GM23248 (cell line): Measurements from ENCODE around the gene SLC22A12. TPM values are rescaled to one million over a fixed set of nuclear protein-coding genes. Genes with fewer than 3 reads are reported as not detected.

Experiments
- DNase-seq: peaks from one replicate; pipeline ENCODE4 v3.0.0-alpha.2; 2015
- H2AFZ ChIP-seq: fragments of 200-600 bp; sonication (generic); 2 replicates; pipeline ENCODE4 v1.6.1; 2016; ENCODE audit warnings: antibody characterized with exemption
- H3F3A ChIP-seq: fragments of 200-600 bp; sonication (generic); 2 replicates; pipeline ENCODE4 v1.6.1; 2016; ENCODE audit warnings: mild to moderate bottlenecking, antibody characterized with exemption, mixed run types; ENCODE audit not compliant: insufficient read depth
- H3K27ac ChIP-seq: fragments of 200-600 bp; sonication (generic); 2 replicates; pipeline ENCODE4 v1.5.1; 2016; ENCODE audit warnings: mild to moderate bottlenecking
- H3K27me3 ChIP-seq: fragments of 200-600 bp; sonication (generic); replicated peaks from 2 replicates; pipeline ENCODE4 v1.6.1; 2016; ENCODE audit warnings: mild to moderate bottlenecking; ENCODE audit not compliant: insufficient read depth
- H3K36me3 ChIP-seq: fragments of 200-600 bp; sonication (generic); 2 replicates; pipeline ENCODE4 v1.6.1; 2016; ENCODE audit warnings: low read depth, mild to moderate bottlenecking
- H3K4me1 ChIP-seq: fragments of 200-600 bp; sonication (generic); 2 replicates; pipeline ENCODE4 v1.6.1; 2016; ENCODE audit warnings: mild to moderate bottlenecking; ENCODE audit not compliant: insufficient read depth
- H3K4me2 ChIP-seq: fragments of 200-600 bp; sonication (generic); one replicate; pipeline ENCODE4 v1.6.1; 2016; ENCODE audit warnings: mild to moderate bottlenecking; ENCODE audit not compliant: unreplicated experiment
- H3K4me3 ChIP-seq: fragments of 200-600 bp; sonication (generic); 2 replicates; pipeline ENCODE4 v1.5.1; 2016; ENCODE audit warnings: mild to moderate bottlenecking
- H3K79me2 ChIP-seq: fragments of 200-600 bp; sonication (generic); 2 replicates; pipeline ENCODE4 v1.6.1; 2016; ENCODE audit warnings: mild to moderate bottlenecking; ENCODE audit not compliant: insufficient read depth
- H3K9ac ChIP-seq: fragments of 200-600 bp; sonication (generic); 2 replicates; pipeline ENCODE4 v1.6.1; 2016; ENCODE audit warnings: mild to moderate bottlenecking
- H3K9me2 ChIP-seq: fragments of 200-600 bp; sonication (generic); 2 replicates; pipeline ENCODE4 v1.6.1; 2016; ENCODE audit warnings: mixed run types, mild to moderate bottlenecking, moderate library complexity; ENCODE audit not compliant: insufficient read depth
- H3K9me3 ChIP-seq: fragments of 200-600 bp; sonication (generic); one replicate; pipeline ENCODE4 v1.6.1; 2017; ENCODE audit warnings: low read depth
- H4K20me1 ChIP-seq: fragments of 200-600 bp; sonication (generic); 2 replicates; pipeline ENCODE4 v1.6.0; 2016; ENCODE audit not compliant: insufficient read depth
- EZH2 ChIP-seq: fragments of 200-600 bp; sonication (generic); IDR thresholded peaks from 2 replicates; pipeline ENCODE4 v1.6.1; 2018; ENCODE audit warnings: antibody characterized with exemption, mild to moderate bottlenecking; ENCODE audit not compliant: insufficient read depth, poor library complexity, severe bottlenecking
- EZH2phosphoT487 ChIP-seq: fragments of 200-600 bp; sonication (generic); IDR thresholded peaks from 2 replicates; pipeline ENCODE4 v1.6.1; 2018; ENCODE audit warnings: antibody characterized with exemption, moderate library complexity, mild to moderate bottlenecking, low read depth; ENCODE audit not compliant: insufficient read depth
- WGBS, 2 experiments: methylation state at CpG; one replicate each; pipeline ENCODE4 v1.1.6; 2015 to 2017; ENCODE audit warnings: low lambda C conversion rate in 2 of 2, low coverage in 1 of 2; ENCODE audit errors: missing lambda C conversion rate in 2 of 2; 5-methylcytosine and 5-hydroxymethylcytosine counted together
- in situ Hi-C: fragments of 300-500 bp; cut with MboI; formaldehyde crosslinking; loops from 2 replicates; pipeline ENCODE4 v1.15.0; 2020
- polyA plus RNA-seq: library from polyadenylated mRNA; unstranded; fragments of >200 nt; fragmentation: Nextera tagmentation; extraction: Ambion mirVana; gene quantifications from 2 replicates; pipeline ENCODE4 v1.2.1, GENCODE V29; 2016
- total RNA-seq: library from RNA; depleted of rRNA; stranded (reverse); fragments of >200 nt; shearing (Covaris generic); gene quantifications from 2 replicates; pipeline ENCODE4 v1.2.3, GENCODE V29; 2014

SLC22A12 gene
- total and polyA plus RNA-seq, 2 experiments from 2014 or later, result not detected

GRCh38 chr11:64588701-64589100 is 2.3 kb upstream of the SLC22A12 start:
- Histone ChIP-seq H3K27me3 (0 out of 2 replicates have a peak, but pooled peaks cover 5% of the 10 kb centered on the region), H3K4me1 (no peaks in the 10 kb centered on the region), H3K79me2 (no peaks in the 10 kb centered on the region), H3K4me2 (no peak overlapping the region), H3K36me3 (no peaks in the 10 kb centered on the region), H3K4me3 (no peak overlapping the region), H3K9me2 (no peaks in the 10 kb centered on the region), H3K27ac (no peak overlapping the region), H3F3A (no peaks in the 10 kb centered on the region), H2AFZ (no peak overlapping the region), H3K9me3 (no peaks in the 10 kb centered on the region), H3K9ac (no peak overlapping the region), H4K20me1 (no peaks in the 10 kb centered on the region)
- no peak for TF ChIP-seq EZH2phosphoT487
- no peak for TF ChIP-seq EZH2
- 38 to 49% methylated on average over 2 of the region's 2 CpGs for WGBS, 2 experiments
- in situ Hi-C loops, result no loop called here
- DNase-seq, result no peak

GRCh38 chr11:64591257-64592233 is 525 bp downstream of the SLC22A12 start:
- H3K9me2 ChIP-seq, result no peaks in the 10 kb centered on the region
- H3K27ac ChIP-seq, result no peak overlapping the region
- H3K27me3 ChIP-seq, result no peaks in the 10 kb centered on the region
- H3F3A ChIP-seq, result no peaks in the 10 kb centered on the region
- H3K79me2 ChIP-seq, result no peaks in the 10 kb centered on the region
- H3K4me3 ChIP-seq, result no peak overlapping the region
- WGBS, 2 experiments, result 62 to 63% methylated on average over 33 to 36 of the region's 36 CpGs
- no peaks in the 10 kb centered on the region for H3K4me1 ChIP-seq
- DNase-seq, result no peak
- no peak overlapping the region for H2AFZ ChIP-seq
- no peaks in the 10 kb centered on the region for H3K9me3 ChIP-seq
- H4K20me1 ChIP-seq, result no peaks in the 10 kb centered on the region
- no peak overlapping the region for H3K9ac ChIP-seq
- no peak overlapping the region for H3K4me2 ChIP-seq
- in situ Hi-C loops, result no loop called here
- H3K36me3 ChIP-seq, result no peaks in the 10 kb centered on the region
- no peak for TF ChIP-seq EZH2
- no peak for TF ChIP-seq EZH2phosphoT487

- WGBS, 2 experiments, result 39 to 53% methylated on average over 3 of the region's 3 CpGs
- no peaks in the 10 kb centered on the region for H3F3A ChIP-seq
Observed at GRCh38 chr11:64592234-64592615, 1.2 kb downstream of the SLC22A12 start.

GRCh38 chr11:64592656-64593055 is 1.6 kb downstream of the SLC22A12 start:
- no peaks in the 10 kb centered on the region for H3K27me3 ChIP-seq
- no peaks in the 10 kb centered on the region for H3K36me3 ChIP-seq
- no peak overlapping the region for H3K27ac ChIP-seq
- H3K9me2 ChIP-seq, result no peaks in the 10 kb centered on the region
- no peak for TF ChIP-seq EZH2phosphoT487
- TF ChIP-seq EZH2, result no peak
- H4K20me1 ChIP-seq, result no peaks in the 10 kb centered on the region
- no peak overlapping the region for H2AFZ ChIP-seq
- no peaks in the 10 kb centered on the region for H3K4me1 ChIP-seq
- in situ Hi-C loops, result no loop called here
- no peaks in the 10 kb centered on the region for H3K79me2 ChIP-seq
- H3K9ac ChIP-seq, result no peak overlapping the region
- no peak overlapping the region for H3K4me2 ChIP-seq
- H3K9me3 ChIP-seq, result no peaks in the 10 kb centered on the region
- H3K4me3 ChIP-seq, result no peak overlapping the region
- DNase-seq, result no peak
- no peaks in the 10 kb centered on the region for H3F3A ChIP-seq
- WGBS, 2 experiments, result 42 to 51% methylated on average over 8 to 9 of the region's 9 CpGs

More at GRCh38 chr11:64592234-64592615, 1.2 kb downstream of the SLC22A12 start:
- DNase-seq, result no peak
- Histone ChIP-seq H2AFZ (no peak overlapping the region), H3K79me2 (no peaks in the 10 kb centered on the region), H3K27me3 (no peaks in the 10 kb centered on the region), H4K20me1 (no peaks in the 10 kb centered on the region), H3K4me2 (no peak overlapping the region), H3K9me2 (no peaks in the 10 kb centered on the region), H3K9ac (no peak overlapping the region), H3K27ac (no peak overlapping the region), H3K9me3 (no peaks in the 10 kb centered on the region), H3K36me3 (no peaks in the 10 kb centered on the region), H3K4me3 (no peak overlapping the region), H3K4me1 (no peaks in the 10 kb centered on the region)
- in situ Hi-C loops, result no loop called here
- TF ChIP-seq EZH2, result no peak
